ENCODE measurements around the gene UST. TPM values are rescaled to one million over a fixed set of nuclear protein-coding genes. Genes with fewer than 3 reads are reported as not detected.
"Not testable (repeated sequence)": the region's sequence is repeated elsewhere in the genome, so short reads cannot be mapped to it uniquely, and the experiment has no call there.

The UST gene
- total RNA-seq, 2 donors from 2014 or later, result 4.3 to 5.3 TPM

DNA sequence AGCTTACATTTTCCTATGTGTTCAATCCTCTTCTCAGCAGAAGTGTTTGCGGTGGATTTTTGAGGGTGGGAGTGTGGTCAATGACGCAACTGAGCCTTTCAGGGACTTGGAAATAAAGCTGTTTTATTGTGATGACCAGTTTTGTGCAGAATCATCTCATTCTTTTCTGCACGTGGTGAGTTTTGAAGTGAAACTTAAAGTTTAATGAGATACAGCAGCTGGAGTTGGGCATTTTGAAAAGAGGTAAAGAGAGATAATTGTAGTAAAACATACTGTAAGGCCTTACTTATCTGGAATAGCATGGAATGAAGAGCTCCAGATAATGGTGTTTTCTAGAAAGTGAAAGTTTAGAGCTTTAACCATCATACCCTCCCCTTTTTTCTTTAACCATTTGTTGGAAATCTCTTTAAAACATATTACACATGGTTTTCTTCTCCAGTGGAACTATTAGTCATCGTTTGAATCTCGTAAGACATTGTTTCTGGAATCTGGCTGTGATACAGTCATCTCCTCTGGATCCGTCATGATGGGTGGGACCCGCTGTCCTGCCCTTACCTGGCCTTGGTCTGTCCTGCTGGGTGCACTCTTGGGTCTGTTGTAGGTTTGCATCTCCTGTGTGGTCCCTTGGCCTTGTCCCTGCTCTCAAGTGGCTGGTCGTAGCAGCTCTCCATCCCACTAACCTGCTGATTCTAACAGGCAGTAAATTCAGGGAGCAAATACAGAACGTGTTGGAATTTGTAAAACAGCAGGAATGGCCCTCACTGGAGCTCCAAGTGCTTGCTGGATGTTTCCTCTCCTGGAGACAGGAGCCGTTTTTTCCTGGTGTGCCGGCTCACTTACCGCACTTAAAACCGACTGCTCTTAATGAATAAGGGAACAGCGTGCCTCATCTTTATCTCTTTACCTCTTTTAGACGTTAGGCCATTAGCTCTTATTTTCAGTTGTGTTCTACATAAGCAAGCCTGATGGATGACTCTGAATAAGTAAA is 29.8 kb downstream of the UST start:
- no peak for TF ChIP-seq CTCF (IDR thresholded peaks at IDR 0.05)
- no peak for DNase-seq (ENCODE audit: low spot score)
- H3K9me3 ChIP-seq, result no peaks in the 10 kb centered on the region
- H3K27ac ChIP-seq, result no peak overlapping the region
- no peak overlapping the region for H3K4me3 ChIP-seq
- no peaks in the 10 kb centered on the region for H3K27me3 ChIP-seq
- no peaks in the 10 kb centered on the region for H3K36me3 ChIP-seq
- H3K4me1 ChIP-seq, result peaks cover 0 to 10% of the 10 kb centered on the region in 2 donors

DNA sequence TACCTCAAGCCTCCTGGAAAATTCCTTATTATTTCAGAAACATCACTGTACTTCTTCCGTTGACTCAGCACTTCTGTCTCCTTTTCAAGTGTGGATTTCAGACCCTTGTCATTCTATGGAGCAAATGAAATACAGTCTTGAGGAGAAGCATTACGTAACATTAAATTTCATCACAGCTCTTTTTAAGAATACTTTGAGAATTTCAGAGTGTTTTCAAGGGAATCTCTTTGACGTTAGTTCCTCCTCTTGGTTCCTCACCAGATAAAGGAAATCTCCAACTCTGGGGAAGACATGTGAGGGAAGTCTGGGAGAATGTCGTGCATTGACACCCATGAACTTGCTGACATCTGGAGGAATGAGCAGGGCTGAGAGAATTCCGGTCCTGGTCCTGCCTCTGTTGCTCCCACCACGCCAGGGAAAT is 32.3 kb downstream of the UST start:
- no peaks in the 10 kb centered on the region for H3K9me3 ChIP-seq
- no peaks in the 10 kb centered on the region for H3K27me3 ChIP-seq
- H3K4me1 ChIP-seq, result peaks cover 0 to 10% of the 10 kb centered on the region in 2 donors
- H3K36me3 ChIP-seq, result no peaks in the 10 kb centered on the region
- TF ChIP-seq CTCF (IDR thresholded peaks at IDR 0.05), result no peak
- H3K27ac ChIP-seq, result no peak overlapping the region
- no peak for DNase-seq (ENCODE audit: low spot score)
- no peak overlapping the region for H3K4me3 ChIP-seq

GRCh38 chr6:148780423-148780822 is 33.6 kb downstream of the UST start:
- not testable (repeated sequence) for H3K36me3 ChIP-seq; H3K9me3 ChIP-seq; H3K27ac ChIP-seq; DNase-seq (ENCODE audit: low spot score); H3K27me3 ChIP-seq; H3K4me3 ChIP-seq
- H3K4me1 ChIP-seq, result peaks cover 0 to 10% of the 10 kb centered on the region in 2 donors

DNA sequence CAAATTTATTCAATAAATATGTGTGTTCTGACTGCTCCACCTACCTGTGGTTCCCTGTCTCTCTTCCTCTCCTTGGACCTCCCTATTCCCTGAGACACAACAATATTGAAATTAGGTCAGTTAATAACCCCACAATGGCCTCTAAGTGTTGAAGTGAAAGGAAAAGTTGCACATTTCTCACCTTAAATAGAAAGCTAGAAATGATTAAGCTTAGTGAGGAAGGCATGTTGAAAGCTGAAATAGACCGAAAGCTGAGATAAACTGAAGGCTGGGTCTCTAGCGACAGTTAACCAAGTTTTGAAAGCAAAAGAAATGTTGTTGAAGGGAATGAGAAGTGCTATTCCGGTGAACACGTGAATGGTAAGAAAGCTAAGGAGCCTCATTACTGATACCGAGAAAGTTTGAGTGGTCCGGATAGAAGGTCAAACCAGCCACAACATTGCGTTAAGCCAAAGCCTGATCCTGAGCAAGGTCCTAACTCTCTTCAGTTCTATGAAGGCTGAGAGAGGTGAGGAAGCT is 34.1 kb downstream of the UST start:
- H3K27me3 ChIP-seq, result no peaks in the 10 kb centered on the region
- no peaks in the 10 kb centered on the region for H3K36me3 ChIP-seq
- no peak for DNase-seq (ENCODE audit: low spot score)
- H3K27ac ChIP-seq, result no peak overlapping the region
- no peaks in the 10 kb centered on the region for H3K9me3 ChIP-seq
- no peak overlapping the region for H3K4me3 ChIP-seq
- no peak for TF ChIP-seq CTCF (IDR thresholded peaks at IDR 0.05)
- H3K4me1 ChIP-seq, result peaks cover 0 to 10% of the 10 kb centered on the region in 2 donors

DNA sequence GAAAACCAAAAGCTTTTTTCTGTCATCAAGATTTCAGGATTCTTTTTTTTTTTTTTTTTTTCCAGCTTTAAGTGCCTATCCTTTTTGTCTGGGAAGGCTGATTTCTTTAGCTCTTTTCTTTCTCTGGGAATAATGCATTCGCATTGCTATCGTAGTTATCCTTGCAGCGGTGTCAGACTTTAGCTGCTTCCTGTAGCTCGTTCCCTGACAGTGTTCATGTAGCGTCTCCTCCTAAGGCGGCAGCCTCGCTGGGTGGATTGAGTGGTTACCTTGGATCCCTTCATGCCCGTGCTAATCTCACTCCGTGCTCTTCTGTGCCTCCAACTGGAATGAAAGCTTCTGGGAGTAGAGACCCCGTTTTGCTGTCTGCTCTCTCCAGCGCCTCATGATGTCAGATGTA is 43.1 kb downstream of the UST start:
- Histone ChIP-seq H3K27me3 (no peaks in the 10 kb centered on the region), H3K36me3 (no peaks in the 10 kb centered on the region), H3K27ac (no peak overlapping the region), H3K4me1 (no peaks in the 10 kb centered on the region), H3K9me3 (peaks cover 0 to 7% of the 10 kb centered on the region in 2 donors), H3K4me3 (no peak overlapping the region)
- no peak for DNase-seq (ENCODE audit: low spot score)
- TF ChIP-seq CTCF (IDR thresholded peaks at IDR 0.05), result no peak

DNA sequence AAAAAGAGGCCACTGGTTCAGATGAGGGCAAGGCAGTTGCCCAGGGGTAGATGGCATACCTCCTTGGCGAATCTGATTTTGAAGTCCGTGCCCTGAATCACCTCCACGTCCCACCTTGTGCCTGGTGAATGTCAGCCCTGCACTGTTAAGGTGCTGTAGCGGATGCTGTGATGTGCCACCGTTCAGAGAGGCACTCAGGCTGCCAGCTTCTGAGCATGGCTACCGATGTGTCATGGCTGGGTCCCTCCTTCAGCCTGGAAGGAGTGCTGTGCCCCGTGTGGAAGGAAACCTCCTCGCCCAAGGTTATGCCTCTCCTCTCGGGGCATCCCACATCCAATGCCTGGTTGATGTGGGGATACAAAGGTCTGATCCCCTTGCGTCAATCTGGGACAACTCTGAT is 43.6 kb downstream of the UST start:
- no peak for TF ChIP-seq CTCF (IDR thresholded peaks at IDR 0.05)
- Histone ChIP-seq H3K27ac (no peak overlapping the region), H3K4me1 (no peaks in the 10 kb centered on the region), H3K36me3 (no peaks in the 10 kb centered on the region), H3K4me3 (no peak overlapping the region), H3K9me3 (peaks cover 0 to 7% of the 10 kb centered on the region in 2 donors), H3K27me3 (no peaks in the 10 kb centered on the region)
- no peak for DNase-seq (ENCODE audit: low spot score)
